ENCODE measurements around the gene PITPNM1.
"Not testable (repeated sequence)": the region's sequence is repeated elsewhere in the genome, so short reads cannot be mapped to it uniquely, and the experiment has no call there.

The PITPNM1 gene

DNA sequence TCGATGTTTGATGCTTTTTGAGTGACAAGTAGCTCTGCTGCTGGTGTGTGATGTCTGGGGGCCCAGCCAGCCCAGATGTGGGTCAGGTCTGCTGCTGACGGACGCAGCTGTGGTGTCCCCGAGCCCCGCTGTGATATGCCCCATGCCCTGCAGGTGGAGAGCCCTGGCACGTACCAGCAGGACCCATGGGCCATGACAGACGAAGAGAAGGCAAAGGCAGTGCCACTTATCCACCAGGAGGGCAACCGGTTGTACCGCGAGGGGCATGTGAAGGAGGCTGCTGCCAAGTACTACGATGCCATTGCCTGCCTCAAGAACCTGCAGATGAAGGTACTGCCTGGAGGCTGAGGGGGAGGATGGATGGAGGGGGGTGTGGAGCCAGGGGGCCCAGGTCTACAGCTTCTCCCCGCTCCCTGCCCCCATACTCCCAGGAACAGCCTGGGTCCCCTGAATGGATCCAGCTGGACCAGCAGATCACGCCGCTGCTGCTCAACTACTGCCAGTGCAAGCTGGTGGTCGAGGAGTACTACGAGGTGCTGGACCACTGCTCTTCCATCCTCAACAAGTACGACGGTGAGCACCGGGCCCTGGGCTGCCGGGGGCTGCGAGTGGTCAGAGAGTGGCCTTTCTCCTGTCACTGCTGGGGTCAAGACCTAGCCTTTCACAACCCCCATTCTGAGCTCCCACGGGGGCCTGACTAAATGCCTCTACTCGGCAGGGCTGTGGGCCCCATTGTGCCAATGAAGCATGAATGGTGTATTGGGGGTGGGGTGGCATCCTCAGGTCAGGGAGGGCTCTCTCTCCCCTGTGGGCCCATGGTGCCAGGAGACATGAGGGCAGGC lies 15.1 kb downstream of the PITPNM1 start:
- no peak for DNase-seq (ENCODE audit: low spot score)

DNA sequence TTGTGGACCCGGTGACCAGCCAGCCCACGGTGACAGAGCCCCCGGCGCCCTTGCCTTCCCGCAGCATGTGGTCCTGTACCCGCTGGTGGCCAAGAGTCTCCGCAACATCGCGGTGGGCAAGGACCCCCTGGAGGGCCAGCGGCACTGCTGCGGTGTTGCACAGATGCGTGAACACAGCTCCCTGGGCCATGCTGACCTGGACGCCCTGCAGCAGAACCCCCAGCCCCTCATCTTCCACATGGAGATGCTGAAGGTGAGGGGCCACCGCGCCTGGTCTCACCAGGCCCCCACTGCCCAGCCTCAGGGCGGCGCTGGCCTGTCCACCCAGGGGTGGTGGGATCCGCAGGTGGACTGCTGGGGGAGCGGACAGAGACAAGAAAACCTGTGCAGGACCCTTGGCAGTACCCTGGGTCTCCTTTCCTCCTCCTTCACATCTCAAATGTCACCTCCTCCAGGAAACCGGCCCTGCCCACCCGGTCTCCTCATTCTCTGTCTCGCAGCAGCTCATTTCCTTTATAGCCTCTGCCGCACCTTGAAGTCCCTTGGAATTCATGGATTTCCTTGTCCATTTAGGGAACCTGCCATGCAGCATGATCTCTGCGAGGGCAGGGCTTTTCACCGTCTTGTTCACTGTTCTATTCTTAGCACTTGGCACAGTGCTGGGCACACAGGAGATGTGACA lies 15.8 kb downstream of the PITPNM1 start:
- no peak for DNase-seq (ENCODE audit: low spot score)

DNA sequence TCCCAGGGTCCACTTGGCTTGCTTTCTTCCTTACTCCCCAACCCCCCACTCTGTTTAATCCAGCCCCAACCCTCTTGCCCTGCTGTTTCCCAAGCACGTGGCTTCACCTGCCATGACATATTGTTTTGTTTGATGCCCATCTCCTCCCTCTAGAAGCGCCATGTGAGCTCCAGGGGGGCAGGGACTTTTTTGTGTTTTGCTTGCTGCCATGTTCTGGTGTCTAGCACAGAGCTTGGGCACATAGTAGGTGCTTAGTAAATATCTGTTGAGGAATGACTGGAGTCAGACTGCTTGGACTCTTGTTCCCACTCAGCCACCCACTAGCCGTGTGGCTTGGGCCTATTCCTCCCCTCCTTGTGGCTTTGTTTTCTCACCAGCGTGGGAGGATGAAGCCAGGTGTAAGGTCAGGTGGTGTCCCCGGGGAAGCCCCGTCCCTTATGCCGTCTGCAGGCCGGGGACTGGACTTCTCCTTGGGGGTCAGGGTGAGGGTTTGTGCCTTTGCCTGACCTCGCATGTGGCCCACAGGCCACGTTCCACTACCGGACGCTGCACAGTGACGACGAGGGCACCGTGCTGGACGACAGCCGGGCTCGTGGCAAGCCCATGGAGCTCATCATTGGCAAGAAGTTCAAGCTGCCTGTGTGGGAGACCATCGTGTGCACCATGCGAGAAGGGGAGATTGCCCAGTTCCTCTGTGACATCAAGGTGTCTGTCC lies 18.5 kb downstream of the PITPNM1 start:
- no peak for DNase-seq (ENCODE audit: low spot score)

DNA sequence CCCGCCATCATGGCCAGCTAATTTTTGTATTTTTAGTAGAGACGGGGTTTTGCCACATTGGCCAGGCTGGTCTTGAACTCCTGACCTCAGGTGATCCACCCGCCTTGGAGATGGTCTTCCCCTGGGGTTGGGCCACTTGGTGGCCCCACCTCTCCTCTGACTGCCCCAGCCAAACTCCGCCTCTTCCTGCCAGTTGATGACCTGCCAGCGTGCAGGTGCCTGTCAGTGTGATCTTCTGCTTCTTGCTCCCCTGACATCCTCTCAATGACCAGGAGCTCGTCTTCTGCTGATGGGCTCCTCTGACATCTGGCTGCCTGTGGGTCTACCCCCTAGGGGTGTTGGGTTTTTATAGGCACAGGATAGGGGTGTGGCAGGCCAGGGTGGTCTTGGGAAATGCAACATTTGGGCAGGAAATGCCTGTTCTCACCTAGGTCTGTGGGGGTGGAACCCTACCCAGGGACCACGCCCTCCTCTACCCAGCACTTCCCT lies 19.2 kb downstream of the PITPNM1 start:
- not testable (repeated sequence) for DNase-seq (ENCODE audit: low spot score)

DNA sequence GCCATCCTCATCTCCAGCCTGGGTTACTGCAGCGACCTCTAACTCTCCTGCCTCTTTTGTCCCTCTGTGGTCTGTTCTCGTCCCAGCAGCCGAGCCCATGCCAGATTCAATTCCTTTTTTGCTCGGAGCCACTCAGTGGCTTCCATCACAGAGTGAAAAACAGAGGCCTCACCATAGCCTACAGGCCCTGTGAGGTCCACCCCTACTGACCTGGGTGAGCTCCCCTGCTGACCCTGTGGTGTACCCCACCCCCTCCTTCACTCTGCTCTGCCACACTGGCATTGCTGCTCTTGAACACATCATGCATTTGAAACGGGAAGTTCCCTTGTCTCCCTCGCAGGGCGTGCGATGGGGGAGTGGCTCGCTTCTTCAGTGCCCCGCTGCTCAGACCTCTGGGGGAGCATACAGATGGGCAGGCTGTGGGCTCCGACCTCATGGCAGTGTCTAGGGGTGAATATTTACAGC lies 20.3 kb downstream of the PITPNM1 start:
- DNase-seq (ENCODE audit: low spot score): no peak

DNA sequence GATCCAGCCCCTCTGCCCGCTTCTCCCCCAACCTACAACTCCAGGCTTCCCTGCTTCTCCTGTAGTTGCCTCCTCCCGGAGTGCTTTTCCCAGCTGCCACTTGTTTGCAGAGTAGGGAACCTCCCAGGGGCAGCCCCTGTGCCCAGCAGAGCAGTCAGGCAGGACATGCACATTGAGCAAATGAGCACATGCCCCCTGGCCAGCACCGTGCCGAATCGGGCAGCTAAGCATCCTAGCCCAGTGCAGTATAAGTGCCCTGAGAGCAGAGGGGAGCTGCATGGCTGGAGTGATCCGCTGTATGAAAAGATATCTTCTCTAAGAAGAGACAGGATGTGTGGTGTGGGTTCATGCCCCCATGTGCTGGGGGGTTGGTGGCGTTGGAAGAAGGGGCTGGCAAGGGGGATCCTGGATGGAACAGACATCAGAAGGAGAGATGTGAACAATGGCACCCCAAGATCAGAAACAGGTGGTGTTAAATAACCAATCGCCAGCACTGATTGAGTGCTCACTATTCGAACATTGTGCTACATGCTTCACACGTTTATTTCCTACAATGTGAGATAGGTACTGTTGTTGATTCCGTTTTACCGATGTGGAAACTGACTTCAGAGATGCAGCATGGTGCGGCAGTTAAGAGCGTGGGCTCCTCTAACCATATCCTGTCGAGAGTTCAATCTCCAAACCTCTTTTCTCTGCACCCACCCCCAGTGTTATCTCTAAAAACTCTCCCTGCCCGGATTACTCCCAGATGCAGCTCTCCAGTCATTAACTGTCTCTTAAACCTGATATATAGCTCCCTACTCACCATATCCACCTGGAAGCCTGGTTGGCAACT lies 21.1 kb downstream of the PITPNM1 start:
- DNase-seq (ENCODE audit: low spot score): no peak

DNA sequence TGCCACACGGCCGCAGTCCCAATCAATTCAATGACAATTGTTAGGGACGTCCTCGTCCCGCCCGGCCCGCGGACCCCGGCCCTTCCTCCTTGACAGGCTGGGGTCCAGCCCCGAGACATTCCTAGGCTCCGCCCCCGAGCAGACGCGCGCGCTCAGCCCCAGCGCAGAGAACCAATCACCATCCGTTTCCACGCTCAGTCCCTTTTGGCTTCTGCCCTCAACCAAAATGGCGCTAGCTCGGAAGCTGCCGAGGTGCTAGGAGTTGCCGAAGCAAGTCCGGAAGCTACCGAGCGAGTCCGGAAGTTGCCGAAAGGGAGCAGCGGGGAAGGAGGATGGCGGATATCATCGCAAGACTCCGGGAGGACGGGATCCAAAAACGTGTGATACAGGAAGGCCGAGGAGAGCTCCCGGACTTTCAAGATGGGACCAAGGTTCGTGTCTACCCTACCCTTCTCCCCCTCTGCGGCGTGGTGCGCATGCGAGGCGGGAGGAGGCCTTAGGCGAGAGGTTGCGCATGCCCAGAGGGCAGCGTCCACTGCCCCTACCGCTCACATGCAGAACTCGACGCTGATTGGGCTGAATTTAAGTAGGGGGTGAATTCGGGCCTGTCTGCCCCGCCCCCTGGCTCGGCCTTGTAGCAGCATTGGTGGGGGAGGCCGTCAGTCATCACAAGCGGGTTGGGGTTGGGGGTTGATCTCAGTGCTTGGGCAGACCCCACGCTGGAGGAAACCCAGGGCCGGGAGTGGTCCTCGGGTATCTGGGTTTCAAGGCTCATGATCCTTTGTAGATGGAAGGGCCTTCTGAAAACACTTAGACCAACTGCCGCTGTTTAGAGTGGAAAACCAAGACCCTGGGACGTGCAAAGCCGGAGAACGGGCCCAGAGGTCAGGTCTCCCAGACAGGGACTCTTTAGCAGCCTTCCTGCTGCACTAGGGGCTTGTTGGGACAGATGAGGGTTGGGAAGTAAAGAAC lies 22.1 kb downstream of the PITPNM1 start, which contains the start of gene AIP:
Gene AIP, plus strand, starts transcription at position 200 of the 972 bp plus-strand sequence. Its CDS starts 133 bp downstream, at position 333.
- DNase-seq (ENCODE audit: low spot score): peak; percentile 98

DNA sequence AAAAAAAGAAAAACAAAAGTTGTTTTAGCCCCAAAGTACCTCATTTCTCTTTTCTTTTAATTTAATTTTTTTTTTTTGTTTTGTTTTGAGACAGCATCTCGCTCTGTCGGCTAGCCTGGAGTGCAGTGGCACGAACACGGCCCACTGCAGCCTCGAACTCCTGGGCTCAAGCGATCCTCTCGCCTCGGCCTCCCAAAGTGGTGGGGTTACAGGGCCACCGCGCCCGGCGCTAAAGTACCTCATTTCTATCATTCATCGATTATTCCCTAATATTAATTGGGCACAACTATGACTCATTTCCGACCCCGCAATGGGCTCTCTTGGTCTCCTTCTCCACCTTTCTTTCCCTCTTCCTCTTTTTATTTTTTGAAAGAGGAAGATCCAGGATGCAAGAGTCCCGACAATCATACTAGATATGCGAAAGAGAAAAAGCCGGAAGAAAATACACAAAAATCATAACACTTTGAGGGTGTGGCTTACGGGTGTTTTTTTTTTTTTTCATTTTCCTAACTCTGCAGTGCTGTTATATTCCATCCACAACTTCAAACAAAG lies 22.8 kb downstream of the PITPNM1 start:
- DNase-seq (ENCODE audit: low spot score): no peak

DNA sequence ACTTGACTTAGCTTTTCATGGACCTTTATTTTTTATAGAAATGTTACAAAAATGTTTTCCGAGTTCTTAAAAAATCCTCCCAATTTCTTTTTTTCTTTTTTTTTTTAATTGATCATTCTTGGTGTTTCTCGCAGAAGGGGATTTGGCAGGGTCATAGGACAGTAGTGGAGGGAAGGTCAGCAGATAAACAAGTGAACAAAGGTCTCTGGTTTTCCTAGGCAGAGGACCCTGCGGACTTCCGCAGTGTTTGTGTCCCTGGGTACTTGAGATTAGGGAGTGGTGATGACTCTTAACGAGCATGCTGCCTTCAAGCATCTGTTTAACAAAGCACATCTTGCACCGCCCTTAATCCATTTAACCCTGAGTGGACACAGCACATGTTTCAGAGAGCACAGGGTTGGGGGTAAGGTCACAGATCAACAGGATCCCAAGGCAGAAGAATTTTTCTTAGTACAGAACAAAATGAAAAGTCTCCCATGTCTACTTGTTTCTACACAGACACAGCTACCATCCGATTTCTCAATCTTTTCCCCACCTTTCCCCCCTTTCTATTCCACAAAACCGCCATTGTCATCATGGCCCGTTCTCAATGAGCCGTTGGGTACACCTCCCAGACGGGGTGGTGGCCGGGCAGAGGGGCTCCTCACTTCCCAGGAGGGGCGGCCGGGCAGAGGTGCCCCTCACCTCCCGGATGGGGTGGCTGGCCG lies 27.7 kb downstream of the PITPNM1 start:
- DNase-seq (ENCODE audit: low spot score): not testable (repeated sequence)

DNA sequence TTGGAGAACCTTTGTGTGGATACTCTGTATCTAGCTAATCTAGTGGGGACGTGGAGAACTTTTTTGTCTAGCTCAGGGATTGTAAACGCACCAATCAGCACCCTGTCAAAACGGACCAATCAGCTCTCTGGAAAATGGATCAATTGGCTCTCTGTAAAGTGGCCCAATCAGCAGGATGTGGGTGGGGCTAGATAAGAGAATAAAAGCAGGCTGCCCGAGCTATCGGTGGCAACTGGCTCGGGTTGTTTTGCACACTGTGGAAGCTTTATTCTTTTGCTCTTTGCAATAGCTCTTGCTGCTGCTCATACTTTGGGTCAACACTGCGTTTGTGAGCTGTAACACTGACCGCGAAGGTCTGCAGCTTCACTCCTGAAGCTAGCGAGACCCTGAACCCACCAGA lies 28.5 kb downstream of the PITPNM1 start:
- not testable (repeated sequence) for DNase-seq (ENCODE audit: low spot score)

DNA sequence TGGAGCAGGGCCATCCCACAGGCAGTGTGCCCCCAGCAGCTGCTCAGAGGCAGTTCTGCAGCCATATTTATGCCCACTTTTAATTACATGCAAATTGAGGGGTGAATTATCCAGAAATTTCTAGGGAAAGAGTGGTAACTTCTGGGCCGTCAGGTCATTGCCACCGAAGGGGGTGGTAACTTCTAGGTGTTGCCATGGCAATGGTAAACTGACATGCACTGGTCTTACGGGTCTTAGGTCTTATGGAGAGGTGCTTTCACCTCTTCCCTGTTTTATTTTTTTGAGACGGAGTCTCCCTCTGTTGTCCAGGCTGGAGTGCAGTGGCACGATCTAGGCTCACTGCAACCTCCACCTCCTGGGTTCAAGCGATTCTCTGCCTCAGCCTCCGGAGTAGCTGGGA lies 32.3 kb downstream of the PITPNM1 start:
- no peak for DNase-seq (ENCODE audit: low spot score)

DNA sequence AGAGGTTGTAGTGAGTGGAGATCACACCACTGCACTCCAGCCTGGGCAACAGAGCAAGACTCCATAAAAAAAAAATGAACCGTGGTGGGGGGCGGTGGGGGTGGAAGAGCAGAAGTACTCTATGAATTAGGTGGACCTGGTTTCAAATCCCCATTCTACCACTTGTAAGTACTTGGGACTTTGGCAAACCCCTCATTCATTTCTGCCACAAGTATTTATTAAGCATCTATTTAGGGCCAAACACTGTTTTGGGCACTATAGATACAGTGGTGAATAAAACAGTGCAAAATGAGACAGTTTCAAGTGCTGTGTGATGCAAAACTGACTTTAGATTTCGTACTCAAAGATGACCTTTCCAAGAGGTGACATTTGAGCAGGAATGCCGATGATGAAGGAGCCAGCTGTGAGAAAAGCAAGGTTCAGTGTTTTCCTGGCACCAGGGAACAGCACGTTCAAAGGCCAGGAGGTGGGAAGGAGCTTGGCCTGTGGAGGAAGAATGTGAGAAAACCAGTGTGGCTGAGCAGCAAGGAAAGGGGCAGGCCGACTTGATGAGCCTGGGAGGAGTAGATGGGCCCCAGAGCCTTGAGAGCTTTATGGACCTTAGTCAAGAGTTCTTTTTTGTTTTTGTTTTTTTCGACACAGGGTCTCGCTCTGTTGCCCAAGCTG lies 34.7 kb downstream of the PITPNM1 start:
- DNase-seq (ENCODE audit: low spot score): no peak

DNA sequence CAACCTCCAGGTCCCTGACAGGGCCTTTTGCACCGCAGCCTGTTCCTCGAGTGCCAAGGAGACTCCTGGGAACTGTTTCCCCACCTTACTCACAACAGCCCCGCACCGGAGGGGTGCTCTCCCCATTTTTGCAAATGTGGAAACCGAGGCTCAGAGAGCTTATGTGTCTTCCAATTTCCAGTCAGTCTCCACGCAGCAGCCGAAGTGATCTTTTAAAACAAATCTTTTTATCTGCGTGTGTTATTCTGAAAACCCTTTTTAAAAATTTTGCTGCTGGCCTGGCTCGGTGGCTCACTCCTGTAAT lies 35.7 kb downstream of the PITPNM1 start:
- DNase-seq (ENCODE audit: low spot score): no peak

DNA sequence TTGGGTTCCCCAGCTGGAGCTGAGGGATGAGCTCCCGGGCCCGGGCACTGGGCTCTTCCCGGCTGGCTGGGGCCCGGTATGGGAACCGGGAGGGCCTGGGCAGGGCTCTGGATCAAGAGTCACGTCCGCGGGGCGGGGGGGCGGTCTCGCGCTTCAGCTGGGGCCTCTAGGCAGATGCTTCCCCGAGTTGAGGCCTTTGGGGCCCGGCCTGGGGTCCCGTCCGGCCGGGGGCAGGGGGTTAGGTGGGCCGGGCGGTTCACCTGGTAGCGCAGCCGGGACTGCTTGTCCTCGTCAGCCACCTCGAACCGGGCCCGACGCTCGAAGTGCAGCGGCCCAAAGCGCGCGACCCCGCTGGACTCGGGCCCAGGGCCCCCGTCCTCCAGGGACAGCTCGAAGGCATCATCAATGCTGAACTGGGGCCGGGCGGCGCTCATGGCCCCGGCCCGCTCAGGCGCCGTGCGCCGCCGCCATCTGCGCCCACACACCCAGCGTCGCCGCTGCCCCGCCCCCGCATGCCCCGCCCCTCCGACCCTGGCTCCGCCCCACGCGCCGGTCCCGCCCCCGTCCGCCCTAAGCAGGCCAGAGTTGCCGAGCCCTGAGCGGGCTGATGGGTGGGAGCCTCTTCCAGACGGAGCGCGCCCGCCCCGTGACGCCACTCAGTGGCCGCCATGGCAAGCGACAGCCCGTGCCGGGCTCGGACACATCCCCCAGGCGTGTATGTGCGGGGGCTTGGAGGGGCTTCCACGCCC lies 36.2 kb downstream of the PITPNM1 start, which contains the start of gene TMEM134:
Gene TMEM134, minus strand, starts transcription at position 493 of the 749 bp plus-strand sequence. Its CDS starts 59 bp downstream, at position 434.
- DNase-seq (ENCODE audit: low spot score): peak; percentile 92

DNA sequence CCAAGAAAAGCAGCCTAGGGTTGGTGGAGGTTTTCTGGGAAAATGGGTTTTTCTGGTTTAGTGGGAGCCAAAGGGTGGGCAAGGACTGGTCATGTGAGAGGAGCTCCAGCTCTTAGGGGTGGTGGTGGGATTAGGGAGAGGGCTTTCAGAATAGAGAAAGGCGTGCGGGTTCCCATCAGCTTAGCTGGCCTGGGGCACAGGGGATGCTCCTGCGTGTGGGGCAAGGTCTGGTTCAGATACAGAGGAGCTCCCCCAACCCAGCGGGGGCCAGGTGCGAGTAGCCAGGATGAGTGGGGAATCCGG lies 36.8 kb downstream of the PITPNM1 start:
- DNase-seq (ENCODE audit: low spot score): no peak

DNA sequence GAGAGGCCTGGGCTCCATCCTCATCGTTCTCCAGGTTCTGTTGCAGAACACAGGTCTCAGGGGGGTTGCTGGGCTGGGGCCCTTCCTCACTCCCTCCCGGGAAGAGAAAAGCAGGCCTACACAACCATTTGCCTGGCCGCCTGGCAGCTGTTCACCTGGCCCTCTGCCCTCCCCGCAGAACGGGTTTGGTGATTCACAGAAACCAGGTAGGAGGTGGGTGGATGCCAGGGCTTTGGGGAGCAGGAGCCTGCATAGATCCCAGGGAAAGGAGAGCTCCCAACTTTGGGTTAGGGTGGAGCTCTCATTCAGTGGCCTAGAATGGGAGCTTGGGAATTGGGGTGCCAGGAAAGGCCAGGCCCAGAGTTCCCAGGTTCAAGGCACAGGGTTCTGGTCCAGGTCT lies 37.1 kb downstream of the PITPNM1 start:
- peak; percentile 59 for DNase-seq (ENCODE audit: low spot score)

DNA sequence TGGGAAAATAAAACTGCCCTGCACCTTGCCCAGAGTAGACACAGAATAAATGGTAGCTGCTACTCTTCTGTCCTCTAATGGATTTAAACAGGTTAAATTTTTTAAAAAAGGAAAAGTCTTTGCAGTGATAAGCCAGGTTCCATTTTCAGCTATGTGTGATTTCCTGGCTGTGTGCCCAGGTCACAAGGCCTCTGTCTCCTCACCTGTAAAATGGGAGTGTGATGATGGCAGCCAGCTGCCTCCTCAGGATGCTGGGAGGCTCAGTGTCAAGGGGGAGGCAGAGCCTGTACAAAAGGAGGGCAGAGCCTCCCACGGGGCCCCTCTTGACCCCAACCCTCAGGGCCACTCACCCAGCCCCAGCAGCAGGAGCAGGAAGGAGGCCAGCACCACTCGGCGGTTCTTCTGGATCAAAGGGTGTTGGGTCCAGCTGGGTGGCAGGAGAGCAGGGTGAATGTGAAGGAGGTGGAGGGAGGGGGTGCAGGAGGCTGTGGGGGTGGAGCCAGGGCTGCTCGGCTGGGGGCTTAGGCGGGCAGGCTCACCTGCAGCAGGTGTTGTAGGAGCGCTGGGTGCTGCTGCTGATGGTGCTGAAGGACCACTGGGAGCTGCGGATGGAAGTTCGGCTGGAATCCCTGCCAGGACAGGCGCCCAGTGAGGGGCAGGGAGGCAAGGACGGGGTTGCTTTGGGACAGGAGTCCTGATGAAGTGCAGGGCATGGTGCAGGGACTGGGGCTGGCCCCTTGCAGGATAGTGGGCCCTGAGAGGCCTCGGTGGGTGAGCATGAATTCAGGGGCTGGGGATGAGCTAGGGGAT lies 38.0 kb downstream of the PITPNM1 start:
- DNase-seq (ENCODE audit: low spot score): no peak

Data from cerebellar cortex (tissue), 1 donor.